DMS79 treated with DMSO at 0.1 percent for 48 hours (cell line): Measurements from ENCODE around the gene PAX5.
A peak's percentile ranks its signal among the peaks of the same experiment; 100 is the strongest.
"Not testable (repeated sequence)": the region's sequence is repeated elsewhere in the genome, so short reads cannot be mapped to it uniquely, and the experiment has no call there.

Experiments used
- DNase-seq: peaks from one replicate; lab custom pipeline; 2025; lab: John Stamatoyannopoulos, UW

Gene PAX5

DNA sequence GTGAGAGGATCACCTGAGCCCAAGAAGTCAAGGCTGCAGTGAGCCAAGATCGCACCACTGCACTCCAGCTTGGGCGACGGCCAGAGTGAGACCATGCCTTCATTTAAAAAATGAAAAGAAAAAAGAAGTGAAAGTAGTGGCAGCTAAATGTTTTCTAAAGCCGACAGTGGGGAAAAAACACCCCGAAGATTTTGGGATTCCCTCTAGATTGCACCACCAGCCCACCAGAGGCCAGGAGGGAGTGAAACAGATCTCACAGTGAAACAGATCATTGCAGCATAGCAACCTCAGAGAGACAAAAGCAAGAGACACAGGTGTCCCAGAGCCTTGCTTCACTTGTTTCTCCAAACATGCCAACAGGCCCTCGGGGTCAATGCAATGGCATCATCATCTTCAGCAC lies 156.8 kb downstream of the PAX5 start:
- no peak for DNase-seq

DNA sequence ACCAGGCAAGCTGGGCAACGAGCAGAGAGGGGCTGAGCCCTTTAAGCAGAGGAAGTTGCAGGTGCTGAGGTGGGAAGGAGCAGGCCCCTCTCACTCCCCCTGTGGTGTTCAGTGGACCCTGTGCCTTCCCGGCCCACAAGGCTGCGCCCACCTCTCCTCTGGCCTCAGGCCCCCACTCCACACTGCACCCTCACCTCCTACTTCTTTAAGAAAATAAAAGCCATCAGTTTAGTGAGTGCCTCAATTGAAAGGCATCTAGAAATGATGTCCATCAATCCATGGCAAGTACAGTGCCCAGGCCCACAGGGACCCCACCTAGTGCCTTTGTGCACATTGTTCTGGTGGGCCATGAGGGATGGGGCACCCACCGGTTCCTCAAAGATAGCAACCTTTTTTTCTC lies 158.0 kb downstream of the PAX5 start:
- DNase-seq, result no peak

DNA sequence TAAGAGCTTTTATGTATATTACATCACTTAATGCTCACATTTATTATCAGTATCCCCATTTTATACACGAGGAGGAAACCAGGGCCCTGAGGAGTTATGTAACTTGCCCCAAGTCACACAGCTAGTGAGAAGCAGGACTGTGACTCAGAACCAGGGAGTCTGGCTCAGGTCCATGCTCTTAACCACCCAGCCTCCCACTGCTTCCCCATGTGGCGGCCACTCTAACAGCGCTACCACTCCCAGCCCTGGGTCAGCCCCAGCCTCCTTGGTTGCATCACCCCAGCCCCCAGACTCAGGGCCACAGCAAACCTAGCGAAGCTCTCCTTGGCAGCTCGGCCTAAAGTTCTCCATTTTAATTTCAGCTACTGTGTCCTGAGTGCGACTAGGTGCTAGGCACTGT lies 159.1 kb downstream of the PAX5 start:
- no peak for DNase-seq

DNA sequence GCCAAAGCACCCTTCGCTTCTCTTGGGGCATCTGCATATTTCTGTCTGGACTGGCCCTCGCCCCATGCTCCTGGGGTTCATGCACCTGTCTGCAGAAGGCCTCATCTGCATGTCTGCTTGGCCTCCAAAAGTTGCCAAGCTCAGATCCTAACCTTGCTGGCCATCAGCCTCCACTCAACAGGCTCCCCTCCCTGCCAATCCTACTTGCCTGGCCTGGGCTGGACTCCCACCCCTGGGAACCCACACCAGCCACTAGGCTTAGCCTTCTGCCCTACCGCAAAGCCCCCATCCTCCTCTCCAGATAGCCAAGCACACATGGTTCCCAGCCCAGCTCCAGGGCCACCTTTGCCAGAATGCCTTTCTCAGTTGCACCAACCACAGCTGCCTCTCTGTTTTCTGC lies 159.8 kb downstream of the PAX5 start:
- DNase-seq, result no peak

DNA sequence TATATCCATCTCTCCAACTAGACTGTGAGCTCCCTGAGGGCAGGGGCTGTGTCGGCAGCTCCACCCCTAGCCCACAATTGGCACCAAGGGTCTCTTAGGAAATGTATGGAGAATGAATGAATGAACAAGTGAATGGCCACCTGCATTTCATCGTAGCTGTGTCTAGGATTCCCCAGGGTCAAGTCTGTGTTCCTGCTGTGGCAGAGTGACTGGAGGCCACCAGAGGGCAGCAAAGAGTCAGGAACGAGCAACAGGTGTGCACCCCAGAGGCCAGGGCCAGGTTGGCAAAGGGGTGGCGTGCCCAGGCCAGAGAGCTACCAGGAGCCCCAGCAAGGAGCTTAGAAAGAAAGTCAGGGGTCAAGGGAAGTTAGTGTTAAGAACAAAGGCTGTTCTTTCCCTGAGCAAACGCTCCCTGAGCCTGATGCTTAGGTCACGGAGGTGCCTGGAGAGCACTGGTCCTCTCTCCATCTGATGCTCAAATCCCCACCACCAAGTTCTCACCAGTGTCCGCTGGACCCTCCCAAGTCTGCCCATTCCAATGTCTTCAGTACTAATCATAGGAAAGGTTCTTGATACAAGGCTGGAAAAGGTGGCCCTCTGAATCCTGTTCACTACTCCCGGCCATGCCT lies 160.7 kb downstream of the PAX5 start:
- peak; percentile 59 for DNase-seq

DNA sequence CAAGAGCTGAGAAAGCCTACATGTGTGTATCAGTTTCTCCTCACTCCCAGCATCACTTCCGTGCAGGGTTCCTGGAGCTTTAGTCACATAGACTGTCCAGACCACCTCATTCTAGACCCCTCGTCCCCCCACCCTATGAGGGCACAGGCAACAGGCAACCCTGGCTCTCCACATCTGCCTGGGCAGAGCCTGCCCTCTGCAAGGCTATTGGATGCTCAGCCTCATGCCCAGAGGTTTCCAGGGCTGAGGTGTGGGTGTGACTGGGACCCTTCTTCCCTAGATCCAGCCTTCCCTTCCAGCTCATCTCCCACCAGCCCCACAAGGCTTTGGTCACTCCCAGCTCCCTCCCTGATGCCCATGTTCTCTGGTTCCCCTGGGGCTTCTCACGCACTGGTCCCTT lies 161.4 kb downstream of the PAX5 start:
- DNase-seq, result no peak

DNA sequence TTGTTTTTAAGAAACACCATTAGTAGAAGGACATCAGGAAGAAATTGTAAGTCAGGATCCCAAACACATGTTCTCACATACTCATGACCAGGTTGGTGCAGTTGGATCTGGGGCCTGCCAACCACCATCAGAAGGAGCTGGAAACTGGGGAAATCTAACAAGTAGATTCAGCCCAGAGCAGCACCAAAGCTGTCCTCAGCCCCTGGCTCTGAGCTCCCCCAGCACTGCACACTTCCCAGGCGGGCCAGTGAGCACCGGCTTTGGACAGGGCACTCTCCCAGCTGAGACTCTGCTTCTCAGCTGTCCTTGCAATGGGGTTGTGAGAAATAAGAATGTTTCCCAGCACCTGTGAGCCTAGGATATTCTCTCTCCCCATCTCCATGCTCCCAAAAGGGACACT lies 162.5 kb downstream of the PAX5 start:
- peak; percentile 15 for DNase-seq

DNA sequence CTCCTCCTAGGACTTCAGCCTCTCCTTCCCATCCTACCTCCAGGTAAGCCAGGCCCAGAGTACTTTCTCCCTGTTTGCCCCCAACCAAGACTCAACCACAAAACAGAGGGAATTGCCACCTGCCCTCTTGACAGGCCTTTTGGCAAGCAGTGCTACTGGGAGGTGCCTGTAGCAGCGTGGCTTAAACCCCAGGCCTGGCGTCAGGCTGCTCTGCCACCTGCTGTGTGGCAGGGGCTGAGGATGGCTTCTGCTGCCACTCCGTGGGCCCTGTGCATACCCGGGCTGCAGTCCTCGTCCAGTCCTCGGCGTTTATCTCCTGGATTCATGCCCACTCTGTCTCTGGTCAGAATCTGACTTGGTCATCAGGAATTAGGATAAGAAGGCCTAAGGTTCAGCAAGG lies 163.1 kb downstream of the PAX5 start:
- DNase-seq, result peak; percentile 91

DNA sequence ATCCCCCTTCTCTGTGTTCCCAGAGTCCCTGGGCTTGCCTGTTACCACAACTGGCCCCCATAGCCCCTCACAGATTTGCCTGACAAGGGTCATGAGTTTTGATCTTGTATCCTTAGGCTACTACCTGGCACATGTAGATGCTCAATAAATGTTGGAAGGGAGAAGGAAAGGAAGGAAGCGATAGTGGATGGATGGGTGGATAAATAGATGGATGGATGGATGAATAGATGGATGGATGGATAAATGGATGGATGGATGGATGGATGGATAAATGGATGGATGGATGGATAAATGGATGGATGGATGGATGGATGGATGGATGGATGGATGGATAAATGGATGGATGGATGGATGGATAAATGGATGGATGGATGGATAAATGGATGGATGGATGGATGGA lies 164.5 kb downstream of the PAX5 start:
- not testable (repeated sequence) for DNase-seq

DNA sequence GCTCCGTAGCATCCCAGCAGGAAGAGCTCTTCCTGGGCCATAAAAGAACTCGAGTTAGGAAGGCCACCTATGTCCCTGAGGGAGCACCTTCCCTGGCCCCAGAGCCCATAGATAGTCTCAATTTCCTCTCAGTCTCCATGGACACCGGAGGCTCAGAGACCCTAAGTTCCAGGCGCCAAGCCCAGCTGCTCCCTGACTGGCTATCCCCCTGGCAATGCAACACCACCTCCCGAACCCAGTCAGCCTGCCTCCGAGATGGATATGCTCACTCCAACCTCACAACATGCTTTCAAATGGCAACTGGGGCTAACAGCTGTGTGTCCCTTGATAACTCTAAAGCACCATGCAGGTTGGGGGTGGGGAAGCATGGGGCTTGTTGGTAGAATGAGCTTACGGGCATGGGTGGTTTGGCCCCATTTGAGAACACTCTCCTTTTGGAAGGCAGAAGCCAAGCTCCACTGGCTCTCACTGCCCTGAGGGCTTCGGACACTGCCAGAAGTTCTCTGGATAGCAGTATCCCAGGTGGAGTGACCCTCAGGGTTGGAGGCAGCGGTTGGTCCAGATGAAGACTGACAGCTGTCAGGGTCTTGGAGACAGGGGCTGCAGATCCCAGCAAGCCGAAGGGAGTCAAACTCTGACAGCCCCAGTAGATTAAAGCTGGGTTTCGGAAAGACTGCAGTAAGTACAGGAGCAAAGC lies 165.3 kb downstream of the PAX5 start:
- no peak for DNase-seq

DNA sequence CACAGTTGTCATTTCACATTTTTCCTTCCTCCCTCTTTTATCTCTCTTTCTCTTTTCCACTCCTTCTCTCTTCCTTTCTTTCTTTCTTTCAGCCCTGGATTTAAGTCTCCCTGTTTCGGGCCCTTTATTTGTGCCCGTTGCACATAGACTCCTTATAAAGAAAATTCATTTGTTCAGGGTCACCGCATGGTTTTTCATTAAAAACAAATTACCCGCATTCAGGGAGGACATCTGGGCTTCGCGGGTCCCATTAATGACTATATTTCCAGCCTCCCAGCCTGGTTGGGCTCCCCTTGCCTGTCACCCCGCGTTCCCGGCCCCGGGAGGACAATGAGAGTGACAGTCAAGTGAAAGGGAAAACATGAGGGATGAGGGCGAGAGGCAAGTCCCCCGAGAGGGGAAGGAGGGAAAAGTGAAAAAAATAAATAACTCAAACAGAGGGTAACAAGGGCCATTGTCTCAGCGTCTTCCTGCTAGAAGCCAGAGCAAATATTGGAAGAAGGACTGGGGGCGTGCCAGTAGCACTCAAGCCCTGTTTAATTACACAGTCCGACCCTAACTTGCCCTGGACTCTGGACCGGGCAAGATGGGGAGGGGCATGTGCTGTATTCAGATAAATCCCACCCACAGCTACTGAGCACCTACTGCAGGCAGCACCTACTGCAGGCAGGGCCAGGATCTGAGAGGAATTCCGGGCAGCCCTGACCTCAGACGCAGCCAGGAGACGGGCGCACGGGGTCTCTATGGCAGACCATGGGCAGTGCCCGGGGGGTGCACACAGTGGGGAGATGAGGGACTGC lies 166.2 kb downstream of the PAX5 start:
- peak; percentile 74 for DNase-seq

DNA sequence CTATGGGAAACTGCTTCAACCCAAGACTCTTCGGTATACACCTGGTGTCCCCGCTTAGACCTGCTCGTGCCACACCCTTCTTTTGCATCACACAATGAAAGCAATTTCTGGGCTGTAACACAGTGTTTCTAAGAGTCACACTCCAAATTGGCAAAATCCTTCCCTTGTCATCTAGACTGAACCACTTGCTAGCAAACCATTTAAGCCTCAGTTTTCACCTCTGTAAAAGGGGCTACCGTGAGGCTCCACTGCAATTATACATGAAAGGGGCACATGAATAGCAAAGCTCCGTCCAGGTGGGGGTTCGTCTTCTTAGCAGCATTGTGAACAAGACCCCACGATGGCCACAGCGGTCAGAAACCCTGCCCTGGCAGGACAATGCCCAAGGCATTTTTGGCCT lies 166.8 kb downstream of the PAX5 start:
- no peak for DNase-seq

DNA sequence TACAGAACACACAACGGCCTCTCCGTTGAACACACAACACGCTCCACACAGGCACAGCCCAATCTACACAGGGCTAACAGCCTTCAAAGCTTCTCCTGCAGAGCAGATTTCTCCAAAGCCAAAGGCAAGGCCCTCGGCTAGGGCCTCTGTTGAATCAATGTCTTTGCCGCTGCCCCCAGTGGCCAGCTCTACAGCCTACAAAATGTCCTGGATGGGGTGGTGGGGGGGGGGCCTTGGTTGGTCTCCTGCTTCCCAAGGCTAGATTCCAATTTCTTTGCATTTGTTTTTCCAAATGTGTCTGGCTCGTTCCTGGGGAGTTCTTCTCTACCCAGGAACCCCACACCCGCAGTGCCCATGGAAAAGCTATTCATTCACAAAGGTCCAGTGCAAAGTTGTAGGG lies 167.2 kb downstream of the PAX5 start:
- DNase-seq, result no peak

DNA sequence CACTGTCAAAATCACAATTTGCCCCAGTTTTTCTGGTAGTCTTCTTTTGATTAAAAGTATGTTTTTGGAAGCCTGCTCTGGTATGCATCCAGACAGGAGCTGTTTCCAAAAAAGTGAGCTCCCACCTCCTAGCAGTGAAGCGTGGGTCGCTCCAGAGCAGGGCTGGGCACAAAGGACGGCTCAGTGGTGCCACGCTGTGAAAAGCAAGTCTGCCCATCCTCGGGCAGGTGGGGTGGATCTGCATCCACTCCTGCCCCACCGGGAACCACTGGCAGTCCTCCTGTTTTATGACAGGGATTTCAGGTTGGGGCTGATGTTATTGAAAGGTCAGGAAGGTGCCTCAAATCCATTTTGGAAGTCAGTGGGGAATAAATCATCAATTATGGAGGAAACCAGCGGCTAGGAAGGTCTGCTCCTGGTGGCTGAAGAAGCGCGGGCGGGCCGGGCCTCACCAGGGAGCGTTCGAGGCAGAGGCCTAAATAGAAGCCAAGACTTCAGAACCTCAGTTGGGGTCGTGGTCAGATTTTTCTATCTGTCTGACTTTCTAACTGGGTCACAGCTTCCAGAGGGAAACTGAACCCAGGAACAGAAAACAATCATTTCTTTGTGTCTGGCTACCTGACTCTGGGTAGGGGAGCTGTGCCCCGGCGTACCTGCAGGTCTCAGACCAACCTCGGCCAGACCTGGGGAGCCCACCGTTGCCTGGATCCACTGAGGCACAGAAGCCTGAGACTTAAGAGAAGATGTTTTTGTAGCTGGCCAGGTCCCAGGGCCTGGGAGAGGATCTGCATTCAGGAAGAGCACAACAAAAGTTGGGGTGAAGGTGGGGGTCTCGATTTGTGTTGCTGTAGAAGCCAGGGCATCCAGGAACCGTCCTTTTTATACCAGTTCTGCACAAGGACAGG lies 168.1 kb downstream of the PAX5 start:
- DNase-seq, result no peak

DNA sequence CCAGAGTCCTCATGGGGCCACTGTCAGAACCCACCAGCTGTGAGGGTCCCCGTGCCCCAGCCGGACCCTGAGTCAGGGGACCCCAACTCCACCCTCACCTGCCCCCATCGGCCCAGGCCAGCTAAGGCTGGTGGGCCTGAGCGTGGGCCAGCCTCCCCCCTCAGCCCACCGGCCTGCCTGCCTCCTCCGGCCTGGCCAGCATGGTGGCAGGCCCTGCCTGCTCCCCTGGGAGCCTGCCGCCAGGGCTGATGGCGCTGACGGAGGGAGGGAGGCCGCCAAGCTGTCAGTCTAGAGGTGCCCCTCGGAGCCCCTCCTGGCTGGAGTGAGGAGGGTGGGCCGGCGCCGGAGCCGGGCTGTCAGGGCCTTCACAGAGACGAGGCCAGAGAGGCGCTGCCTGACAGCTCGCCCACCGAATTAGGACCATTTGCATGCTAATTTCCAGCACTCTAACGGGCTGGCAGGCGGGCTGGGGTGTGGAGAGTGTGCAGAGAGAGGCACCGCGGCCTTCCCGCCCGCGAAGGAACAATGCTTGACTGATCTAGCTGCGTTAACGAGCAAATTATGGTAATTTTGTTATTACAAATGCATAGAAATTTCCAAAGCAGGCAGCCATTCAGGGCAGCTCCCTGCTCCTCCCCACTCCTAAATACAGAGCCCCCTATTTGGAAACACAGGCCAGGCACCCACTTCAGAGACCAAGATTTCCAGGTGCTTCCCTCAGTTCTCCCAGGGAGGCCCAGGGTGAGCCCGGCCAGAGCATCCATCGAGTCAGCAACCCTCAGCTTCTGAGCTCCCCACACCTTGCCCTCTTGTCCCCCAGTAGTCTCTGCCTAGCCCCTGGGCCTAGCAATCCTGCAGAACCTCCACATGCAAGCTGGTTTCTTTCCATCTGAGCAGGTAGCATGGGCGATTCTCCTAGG lies 169.3 kb downstream of the PAX5 start:
- no peak for DNase-seq

DNA sequence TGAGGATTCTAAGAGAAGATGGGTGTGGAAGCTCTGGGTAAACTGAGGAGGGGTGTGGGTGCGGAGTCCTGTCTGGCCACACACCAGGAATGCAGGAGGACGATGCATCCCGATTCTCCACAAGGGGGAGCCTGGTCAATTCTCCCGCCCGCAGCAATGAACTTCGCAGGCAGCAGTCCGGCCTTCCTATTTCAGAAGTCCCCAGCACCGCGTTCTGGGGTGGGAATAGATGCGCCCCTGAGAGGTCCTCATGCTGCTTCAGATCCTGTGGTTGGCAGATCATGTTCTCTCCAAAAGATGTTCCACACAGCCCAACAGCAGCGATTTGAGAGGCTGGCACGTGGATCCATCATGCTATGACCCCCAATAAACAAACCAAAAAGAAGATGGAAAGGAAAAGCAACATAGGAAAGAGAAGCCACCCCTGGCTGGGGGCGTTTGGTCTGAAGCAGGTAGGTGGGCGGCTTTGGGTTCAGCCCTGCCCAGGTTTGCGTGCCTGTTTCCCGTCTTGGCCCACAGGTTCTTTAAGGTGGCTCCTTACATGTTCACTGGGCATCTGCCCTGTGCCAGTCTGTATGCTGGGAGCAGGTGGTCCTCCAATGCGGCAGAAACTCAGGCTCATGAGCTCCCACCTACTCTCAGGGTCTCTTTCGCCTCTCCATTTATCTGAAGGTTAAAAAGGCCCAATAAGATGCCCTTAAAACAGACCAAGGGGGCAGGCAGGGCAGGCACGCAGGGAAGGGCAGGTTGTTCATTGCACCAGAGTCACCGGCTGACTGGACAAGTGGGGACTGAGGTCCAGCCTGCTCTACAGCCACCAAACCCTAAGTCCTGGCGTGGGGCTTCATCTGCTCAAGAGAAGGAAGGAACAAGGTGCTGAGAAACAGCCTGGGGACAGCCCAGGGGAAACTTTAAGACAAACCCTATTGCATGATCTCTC lies 171.6 kb downstream of the PAX5 start:
- no peak for DNase-seq

DNA sequence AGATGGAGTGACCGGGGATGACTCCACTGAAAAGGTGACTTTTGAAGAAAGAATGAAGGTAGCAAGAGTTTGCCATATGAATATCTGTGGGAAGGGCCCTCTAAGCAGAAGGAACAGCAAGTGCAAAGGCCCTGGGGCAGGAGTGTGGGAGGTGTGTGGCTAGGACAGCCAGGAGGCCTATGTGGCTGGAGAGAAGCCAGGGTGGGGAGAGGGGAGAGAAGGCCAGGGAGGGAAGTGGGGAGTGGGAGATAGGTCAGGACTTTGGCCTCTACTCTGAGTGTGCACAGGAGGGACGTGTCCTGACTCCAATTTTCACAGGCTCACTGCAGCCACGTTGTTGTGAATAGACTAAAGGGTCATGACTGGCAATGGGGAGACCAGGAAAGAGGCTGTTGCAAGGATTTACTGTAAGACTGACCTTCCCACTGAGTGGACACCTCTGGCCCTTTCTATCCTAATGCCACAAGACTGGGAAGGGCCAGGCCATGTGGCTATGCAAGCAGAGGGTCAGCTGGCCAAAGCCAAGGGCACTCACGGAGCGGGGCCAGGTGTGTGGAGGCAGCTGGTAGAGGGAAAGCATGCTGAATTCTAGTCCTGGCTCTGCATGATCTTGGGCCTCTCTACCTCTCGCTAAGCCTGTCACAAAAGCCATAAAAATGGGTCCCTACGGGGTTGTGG lies 172.4 kb downstream of the PAX5 start:
- DNase-seq, result no peak

DNA sequence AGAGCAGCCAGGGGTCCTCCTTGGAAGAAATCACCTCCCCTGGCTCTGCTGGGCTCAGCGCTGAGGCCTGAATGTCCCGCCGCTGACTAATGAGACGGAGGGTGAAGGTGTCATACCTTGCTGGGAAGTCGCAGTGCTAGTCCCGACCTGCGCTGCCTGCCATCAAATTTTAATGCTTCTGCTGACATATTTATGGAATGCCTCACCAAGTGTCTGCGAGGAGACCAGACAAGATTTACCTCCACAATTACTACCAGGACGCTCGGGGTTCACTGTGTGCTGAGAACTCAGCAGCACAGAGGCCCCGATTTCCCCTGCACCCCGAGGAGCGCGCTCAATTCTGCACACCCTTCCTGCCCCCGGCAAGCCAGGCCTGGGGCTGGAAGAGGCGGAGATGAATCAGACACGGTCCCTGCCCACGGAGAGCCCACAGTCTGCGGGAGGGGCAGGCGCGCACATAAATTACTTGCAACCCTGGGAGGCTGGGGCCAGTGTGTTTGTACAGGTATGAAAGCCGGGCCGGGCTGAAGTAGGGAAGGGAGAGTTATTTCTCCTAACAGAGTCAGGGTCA lies 175.2 kb downstream of the PAX5 start:
- no peak for DNase-seq
